CD4-positive, alpha-beta T cell treated with Interferon gamma for 1 hour (primary cell): ENCODE results near the gene CANX.

Experiments
- DNase-seq: peaks from one replicate; pipeline ENCODE4 v3.0.0-alpha.2; 2020

Gene CANX

GRCh38 chr5:179759581-179760551 is 61.1 kb downstream of the CANX start:
- DNase-seq, result no peak

DNA sequence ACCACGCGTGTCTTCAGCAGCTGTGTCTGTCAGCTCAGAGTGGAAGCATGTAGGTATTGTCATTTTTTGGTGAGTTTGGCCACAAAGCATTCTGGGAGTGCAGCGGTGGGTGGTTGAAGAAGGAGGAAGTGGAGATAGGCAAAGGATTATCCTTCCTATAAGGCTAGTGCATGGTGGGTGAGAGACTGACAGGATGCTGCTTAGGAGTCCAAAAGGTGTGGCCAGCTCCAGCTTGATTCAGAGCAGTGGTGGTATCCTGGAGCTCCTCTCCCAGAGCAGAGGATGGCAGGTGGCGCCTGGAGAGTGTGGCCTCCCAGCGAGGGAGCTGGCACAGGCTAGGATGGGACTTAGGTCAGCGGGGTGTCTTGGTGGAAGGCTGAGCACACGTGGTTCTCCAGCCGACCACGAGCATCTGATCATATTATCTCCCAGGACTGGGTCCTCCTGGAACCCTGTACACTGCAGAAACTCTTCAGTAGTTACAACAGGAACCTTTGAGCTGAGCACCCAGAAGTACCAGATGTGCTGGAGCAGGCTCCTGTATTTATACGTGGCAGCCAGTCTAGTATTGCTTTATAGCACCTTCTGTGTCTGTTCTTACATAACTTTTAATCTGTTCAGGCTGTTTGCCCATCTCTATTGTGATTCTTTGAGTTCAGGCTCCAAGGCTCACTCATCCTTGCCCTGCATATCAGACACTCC is 63.5 kb downstream of the CANX start:
- no peak for DNase-seq

- DNase-seq, result no peak
Observed at GRCh38 chr5:179762781-179763176, 64.0 kb downstream of the CANX start.

GRCh38 chr5:179763215-179763945 is 64.6 kb downstream of the CANX start:
- DNase-seq, result peak; percentile 45

DNA sequence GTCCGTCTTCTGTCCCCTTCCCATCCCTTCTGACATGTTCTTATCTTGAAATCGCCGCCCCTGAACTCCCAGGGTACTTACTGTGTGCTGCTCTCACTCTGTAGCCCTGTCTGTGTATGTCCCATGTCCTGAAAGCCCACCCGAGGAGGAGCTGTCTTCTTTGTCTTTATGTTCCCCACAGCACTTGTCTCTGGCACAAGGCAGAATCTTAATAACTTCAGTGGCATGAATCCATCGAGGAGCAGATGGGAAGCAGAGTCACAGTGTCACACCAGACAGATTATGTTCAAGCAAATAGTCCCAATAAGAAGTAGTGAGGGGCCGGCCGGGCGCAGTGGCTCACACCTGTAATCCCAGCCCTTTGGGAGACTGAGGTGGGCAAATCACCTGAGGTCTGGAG is 65.3 kb downstream of the CANX start:
- DNase-seq, result no peak

- no peak for DNase-seq
Observed at GRCh38 chr5:179765400-179765799, 66.6 kb downstream of the CANX start.

DNA sequence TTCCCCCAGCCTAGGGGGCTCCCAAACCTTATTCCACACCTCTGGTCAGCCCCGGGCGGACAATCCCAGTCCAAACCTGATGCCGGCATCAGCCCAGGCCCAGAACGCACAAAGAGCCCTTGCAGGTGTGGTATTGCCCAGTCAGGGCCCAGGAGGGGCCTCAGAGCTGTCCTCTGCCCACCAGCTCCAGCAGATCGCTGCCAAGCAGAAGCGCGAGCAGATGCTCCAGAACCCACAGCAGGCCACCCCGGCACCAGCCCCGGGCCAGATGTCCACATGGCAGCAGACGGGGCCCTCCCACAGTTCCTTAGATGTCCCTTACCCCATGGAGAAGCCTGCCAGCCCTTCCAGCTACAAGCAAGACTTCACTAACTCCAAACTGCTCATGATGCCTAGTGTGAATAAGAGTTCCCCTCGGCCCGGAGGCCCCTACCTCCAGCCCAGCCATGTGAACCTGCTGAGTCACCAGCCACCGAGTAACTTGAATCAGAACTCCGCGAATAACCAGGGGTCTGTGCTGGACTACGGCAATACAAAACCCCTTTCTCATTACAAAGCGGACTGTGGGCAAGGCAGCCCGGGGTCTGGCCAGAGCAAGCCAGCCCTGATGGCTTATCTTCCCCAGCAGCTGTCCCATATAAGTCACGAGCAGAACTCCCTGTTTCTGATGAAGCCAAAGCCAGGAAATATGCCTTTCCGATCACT is 67.4 kb downstream of the CANX start:
- DNase-seq, result no peak

DNA sequence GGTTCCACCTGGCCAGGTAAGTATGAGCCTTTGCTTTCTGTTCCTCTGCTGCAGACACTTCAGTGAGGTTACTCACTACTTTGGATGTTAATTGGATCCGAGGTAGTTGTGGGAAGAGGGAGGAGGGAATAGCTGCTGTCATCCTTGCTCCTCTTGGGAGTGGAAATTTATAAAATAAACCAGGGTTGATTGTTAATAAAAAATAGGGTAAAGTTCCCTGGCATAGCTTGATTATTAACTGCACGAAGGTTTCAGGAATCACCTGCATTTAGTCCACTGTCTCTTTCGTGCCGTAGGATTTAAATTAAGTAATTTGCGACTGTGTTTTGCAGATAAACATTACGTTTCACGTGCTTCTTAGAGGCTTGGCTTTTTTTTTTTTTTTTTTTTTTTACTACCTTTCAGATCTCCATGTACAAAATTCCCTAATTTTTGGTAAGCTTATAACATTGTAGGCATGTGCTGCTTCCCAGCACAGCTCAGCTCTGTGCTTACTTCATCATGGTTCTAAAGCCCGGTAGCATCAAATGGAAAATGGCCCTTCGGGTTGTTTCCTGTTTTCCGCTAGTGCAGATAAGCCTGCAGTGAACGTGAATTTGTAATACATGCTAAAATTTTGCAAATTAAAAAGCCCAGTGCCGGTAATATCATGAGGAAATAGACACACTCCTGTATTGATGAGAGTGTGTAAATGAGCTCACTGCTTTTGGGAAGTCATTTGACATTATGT is 68.1 kb downstream of the CANX start:
- no peak for DNase-seq

DNA sequence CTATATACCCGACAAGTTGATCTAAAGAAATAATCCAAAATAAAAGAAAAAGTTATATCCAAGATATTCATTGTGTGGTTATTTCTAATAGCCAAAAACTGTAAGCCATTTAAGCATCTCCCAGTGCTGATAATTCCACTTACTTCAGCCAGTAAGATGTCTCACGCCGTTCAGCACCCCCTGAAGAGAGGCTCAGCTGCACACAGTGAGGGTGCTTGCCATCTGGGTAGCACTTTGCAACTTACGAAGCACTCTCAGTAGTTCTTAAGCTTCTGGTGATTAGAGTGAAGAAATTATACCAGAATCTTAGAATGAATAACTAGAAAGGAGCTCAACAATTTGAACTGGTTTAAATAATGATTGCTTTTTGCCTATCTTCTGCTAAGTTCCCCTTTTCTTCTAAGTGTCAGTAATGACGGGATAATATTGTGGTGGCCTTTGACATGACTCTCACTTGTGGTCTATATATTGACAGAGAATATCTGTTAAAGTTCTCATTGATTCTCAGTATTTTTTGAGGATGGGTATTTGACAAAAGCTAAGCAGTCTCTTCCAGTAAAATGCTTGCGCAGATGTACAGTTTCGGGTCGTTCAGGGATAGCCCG is 68.8 kb downstream of the CANX start:
- DNase-seq, result no peak

GRCh38 chr5:179768326-179769085 is 69.7 kb downstream of the CANX start:
- DNase-seq, result no peak

DNA sequence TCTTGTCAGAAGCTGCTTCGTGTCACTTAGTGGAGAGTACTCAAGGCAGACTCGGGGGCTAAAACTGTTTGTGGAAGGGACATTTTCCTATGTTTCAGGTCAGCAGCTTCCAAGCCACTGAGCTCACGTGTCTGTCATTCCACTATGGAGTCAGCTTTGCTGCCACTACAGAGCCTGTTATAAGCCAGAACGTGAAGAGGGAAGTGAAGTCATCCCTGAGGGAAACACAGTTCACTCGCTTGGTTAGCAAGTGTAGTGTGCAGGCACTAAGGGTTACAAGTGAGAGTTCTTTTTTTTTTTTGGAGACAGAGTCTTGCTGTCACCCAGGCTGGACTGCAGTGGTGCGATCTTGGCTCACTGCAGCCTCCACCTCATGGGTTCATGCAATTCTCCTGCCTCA is 70.5 kb downstream of the CANX start:
- DNase-seq, result no peak

GRCh38 chr5:179769796-179770195 is 71.0 kb downstream of the CANX start:
- no peak for DNase-seq

DNA sequence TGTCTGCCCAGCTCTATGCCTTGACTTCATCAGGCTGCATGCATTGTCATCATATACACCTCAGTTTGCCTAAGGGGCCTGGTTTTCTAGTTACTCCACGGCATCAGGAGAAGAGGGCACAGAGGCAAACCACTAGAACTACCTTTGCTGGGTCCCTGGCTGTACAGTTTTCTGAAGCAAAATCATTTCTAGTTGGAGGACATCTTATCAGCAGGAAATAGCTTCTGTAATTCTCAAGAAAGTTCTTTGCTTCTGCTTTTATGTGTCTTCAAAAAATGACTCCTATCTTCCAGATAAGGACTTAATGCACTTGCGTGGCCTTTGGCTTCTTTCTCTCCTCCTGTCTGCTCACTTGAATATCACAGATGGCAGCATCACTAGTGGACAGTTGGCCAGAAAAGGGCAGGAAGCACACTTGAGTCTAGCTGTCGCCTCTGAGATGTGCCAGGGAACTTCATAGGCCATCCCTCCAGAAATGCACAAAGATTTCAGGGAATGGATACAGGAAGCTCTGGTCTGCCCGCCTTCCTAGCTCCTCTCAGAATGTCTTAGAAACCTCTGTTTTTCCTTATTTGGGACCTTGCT is 72.6 kb downstream of the CANX start:
- DNase-seq, result no peak

DNA sequence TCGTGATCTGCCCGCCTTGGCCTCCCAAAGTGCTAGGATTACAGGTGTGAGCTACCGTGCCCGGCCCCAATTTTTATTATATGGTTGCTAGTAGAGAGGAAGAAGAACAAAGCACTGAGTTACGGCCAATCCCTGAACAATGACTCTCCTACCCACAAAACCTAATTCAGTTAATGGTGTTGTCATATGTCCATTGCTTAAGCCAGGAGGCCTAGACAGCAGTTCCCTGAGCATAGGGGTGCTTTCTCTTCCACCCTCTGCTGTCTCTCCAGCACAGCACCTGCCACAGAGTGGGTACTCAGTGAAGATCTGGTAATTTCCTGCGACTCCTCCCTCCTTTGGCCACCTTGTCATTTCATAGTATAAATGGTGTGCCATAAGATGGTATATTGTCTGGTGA is 73.6 kb downstream of the CANX start:
- no peak for DNase-seq

DNA sequence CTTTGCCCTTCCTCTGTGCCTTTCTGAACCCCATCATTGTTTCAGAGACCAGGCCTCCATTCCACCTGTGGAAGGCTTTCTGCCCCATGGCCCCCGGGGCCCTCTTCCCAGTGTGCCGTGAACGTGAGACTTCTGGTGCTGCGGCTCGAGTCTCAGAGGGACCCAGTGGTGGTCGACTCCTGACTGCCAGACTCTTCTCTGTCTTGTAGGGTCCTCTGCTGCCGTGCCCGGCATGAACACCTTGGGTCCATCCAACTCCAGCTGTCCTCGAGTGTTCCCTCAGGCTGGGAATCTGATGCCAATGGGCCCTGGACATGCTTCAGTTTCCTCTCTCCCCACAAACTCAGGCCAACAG is 74.9 kb downstream of the CANX start:
- DNase-seq, result no peak

DNA sequence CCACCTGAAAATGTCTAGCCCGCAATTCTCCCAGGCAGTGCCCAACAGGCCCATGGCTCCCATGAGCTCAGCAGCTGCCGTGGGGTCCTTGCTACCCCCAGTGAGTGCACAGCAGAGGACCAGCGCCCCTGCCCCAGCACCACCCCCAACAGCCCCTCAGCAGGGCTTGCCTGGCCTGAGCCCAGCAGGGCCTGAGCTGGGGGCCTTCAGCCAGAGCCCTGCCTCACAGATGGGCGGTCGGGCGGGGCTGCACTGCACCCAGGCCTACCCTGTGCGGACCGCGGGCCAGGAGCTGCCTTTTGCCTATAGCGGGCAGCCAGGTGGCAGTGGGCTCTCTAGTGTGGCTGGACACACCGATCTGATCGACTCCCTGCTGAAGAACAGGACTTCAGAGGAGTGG is 75.7 kb downstream of the CANX start:
- DNase-seq, result no peak

DNA sequence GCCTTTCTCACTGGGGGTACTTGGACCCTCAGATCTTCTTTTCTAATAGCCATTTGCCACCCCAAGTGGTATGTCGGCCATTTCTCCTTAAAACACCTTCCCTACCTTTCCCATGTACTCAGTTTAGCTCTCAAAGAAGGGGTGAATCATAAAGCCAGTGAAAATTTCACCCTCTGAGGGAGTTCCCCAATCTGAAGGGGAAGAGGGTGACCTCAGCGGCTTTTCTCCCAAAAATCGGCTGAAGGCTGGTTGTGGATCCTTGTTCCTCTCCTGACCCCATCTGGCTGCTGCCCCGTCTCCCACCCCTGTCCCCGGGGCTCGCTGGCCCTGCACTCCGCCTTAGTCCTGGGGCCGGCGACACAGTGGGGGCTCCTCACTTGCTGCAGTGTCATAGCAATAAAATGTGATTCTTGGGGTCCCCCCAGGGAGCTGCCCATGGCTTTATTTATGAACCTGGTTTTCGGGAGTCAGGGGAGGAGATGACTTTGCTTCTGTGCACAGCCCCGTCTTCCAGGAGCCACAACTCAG is 77.7 kb downstream of the CANX start:
- DNase-seq, result no peak

DNA sequence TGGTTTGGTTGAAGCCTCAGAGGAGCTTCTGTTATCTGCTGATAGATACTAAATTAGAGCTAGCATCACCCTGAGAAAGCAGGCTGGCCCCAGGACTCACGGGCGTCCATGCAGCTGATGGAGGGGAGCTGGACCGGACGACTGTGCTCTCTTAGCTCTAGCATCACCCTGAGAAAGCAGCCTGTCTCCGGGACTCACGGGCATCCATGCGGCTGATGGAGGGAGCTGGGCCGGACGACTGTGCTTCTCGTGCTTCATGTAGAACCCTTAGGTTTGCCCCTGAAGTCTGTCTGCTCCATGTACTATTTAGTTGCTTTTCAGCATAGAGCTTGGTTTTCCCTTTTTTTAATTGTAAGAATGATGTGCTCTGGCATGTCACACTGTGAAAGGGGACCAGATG is 78.7 kb downstream of the CANX start:
- DNase-seq, result no peak

DNA sequence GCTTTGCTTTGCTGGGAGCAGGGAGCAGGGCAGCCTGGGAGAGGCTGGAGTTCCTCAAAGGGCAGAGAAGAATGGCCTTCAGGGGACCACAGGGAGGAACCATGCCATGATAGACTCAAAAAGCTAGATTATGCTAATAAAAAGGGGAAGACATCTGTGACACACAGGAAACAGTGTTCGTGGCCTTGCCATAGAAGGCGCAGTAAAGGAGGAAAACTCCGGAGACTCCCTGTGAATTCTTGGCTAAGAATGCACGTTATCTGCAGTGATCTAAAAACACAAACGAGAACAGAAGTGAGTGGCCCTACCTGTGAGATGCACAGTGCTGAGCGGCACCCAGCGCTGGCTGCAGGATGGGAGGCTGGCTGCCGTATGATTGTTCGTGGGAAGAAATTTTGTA is 79.1 kb downstream of the CANX start:
- no peak for DNase-seq

DNA sequence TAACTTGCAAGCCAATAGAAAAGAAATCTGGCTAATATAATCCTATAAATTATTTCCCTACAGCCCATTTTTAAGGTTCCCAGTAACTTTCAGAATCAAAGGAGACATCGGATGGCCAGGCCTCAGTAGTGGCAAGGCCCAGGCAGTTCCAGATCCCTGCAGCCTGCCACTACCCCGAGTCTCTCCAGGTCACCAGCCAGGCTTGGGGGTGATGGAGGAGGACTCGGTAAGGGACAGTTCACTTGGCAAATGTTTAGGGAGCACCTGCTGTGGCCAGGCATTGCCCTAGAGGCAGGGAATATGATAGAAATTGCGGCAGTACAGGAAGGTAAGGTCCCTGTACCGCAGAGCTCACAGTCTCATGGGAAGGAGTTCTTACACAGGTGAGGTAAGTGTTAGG is 79.8 kb downstream of the CANX start:
- no peak for DNase-seq
